H1 (cell line): ENCODE data around the gene STRN. TPM values are rescaled to one million over a fixed set of nuclear protein-coding genes. Genes with fewer than 3 reads are reported as not detected.

Source experiments
- CHD7 ChIP-seq: fragments of 300-600 bp; sonication (generic); IDR thresholded peaks from 2 replicates; pipeline ENCODE4 v1.7.1; 2012; ENCODE audit warnings: low read length, moderate library complexity, mild to moderate bottlenecking, inconsistent platforms; ENCODE audit not compliant: insufficient replicate concordance
- EP300 ChIP-seq, 2 experiments: IDR thresholded peaks; 1 replicate in 1 of 2; 2 replicates in 1 of 2; pipeline ENCODE4 v1.6.1; 2011 to 2012; ENCODE audit warnings: low read depth in 2 of 2, low read length in 2 of 2, mild to moderate bottlenecking in 2 of 2, borderline replicate concordance in 1 of 2, inconsistent platforms in 1 of 2, moderate library complexity in 1 of 2
- RBBP5 ChIP-seq: IDR thresholded peaks from 2 replicates; pipeline ENCODE4 v1.7.1; 2012; ENCODE audit warnings: low read depth, mild to moderate bottlenecking, inconsistent platforms, low read length, moderate library complexity, borderline replicate concordance
- USF2 ChIP-seq: IDR thresholded peaks from 2 replicates; pipeline ENCODE4 v1.6.1; 2011; ENCODE audit warnings: low read length, improper control_type of control experiment
- polyA plus RNA-seq, 7 experiments: library from polyadenylated mRNA; depleted of rRNA in 3 of 7; stranded (reverse) in 5 of 7; unstranded in 2 of 7; fragments of >200 nt in 5 of 7; fragments of 200-250 nt in 2 of 7; gene quantifications; 1 replicate in 5 of 7; 2 replicates in 1 of 7; 4 replicates in 1 of 7; pipeline versions ENCODE4 v1.2.1 to v1.2.3, GENCODE V29; 2011 to 2013; ENCODE audit warnings: missing spikeins in 2 of 7, mixed read lengths in 2 of 7
- total RNA-seq: library from RNA; stranded (reverse); fragmentation: NEBNext Ultra II Directional; extraction: Animal tissue kit (Norgen Biotek cat#: 25700); gene quantifications from 2 replicates; pipeline ENCODE4 v1.2.1, GENCODE V29; 2021

The STRN gene
- total and polyA plus RNA-seq, 2 of the 8 experiments (the other 6 are each of a cell fraction or from before 2014, with no cell fraction given), result 8.3 to 47.0 TPM

- TF ChIP-seq CHD7, result no peak
- TF ChIP-seq RBBP5, result no peak
- TF ChIP-seq USF2, result no peak
- TF ChIP-seq EP300 (IDR thresholded peaks at IDR 0.05; ENCODE audit: borderline replicate concordance in 1 of 2, low read depth in 2 of 2, low read length in 2 of 2), result no peak
Measured at GRCh38 chr2:36809069-36809445, 157.3 kb downstream of the STRN start (continued).
